HEK293T (cell line): ENCODE measurements around the gene ACSS3.

Experiments
- FOXK2 ChIP-seq: fragments of 450-650 bp; IDR thresholded peaks from 2 replicates; pipeline ENCODE4 v1.6.1; 2016; ENCODE audit warnings: mild to moderate bottlenecking
- LEF1 ChIP-seq: fragments of 450-650 bp; IDR thresholded peaks from 2 replicates; pipeline ENCODE4 v1.6.1; 2017; ENCODE audit warnings: mild to moderate bottlenecking, borderline replicate concordance
- SP1 ChIP-seq: fragments of 450-650 bp; IDR thresholded peaks from 2 replicates; pipeline ENCODE4 v1.6.1; 2017
- ZNF384 ChIP-seq: fragments of 450-650 bp; IDR thresholded peaks from 2 replicates; pipeline ENCODE4 v1.6.1; 2016

GRCh38 chr12:81123611-81124010, 45.7 kb downstream of the ACSS3 start:
- no peak for TF ChIP-seq LEF1
- TF ChIP-seq FOXK2 = no peak
- TF ChIP-seq SP1 = no peak
- TF ChIP-seq ZNF384 = no peak
